ENCODE measurements around the gene LRRC18. TPM values are rescaled to one million over a fixed set of nuclear protein-coding genes. Genes with fewer than 3 reads are reported as not detected.

Gene LRRC18
- total RNA-seq, 2 donors from 2014 or later: not detected

DNA sequence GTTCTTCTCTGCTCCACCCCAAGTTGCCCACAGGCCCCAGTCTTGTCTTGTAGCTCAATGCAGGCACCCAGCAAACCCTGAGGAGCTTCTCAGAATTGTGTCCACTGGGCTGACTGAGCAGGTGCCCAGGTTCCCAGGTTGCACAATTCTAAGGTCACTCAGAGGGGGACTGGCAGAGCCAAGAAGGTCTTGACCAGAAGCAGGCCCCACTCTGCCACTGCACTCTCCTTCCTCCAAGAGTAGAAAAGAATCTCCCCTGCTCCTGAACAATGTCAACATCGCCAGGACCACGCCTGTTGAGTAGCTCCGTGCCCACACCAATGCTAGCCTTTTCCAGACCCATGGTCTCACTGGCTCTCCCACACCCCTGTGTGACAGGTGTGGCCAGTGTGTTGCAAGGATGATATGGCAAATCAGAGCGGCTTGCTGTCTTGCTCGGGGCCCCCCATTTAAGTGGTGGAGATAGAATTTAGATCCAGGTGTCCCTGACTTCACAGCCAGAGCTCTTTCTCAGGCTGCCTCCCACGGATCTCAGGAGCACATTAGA lies 577 bp downstream of the LRRC18 start:
- Mint-ChIP-seq H3K27me3 (peaks cover 3% of the 10 kb centered on the region), H3K9me3 (no peaks in the 10 kb centered on the region), H3K4me3 (no peak overlapping the region), H3K36me3 (ENCODE audit: low read depth) (no peaks in the 10 kb centered on the region), H3K27ac (no peak overlapping the region), H3K4me1 (no peaks in the 10 kb centered on the region)
- ATAC-seq (replicated peaks): no peak

DNA sequence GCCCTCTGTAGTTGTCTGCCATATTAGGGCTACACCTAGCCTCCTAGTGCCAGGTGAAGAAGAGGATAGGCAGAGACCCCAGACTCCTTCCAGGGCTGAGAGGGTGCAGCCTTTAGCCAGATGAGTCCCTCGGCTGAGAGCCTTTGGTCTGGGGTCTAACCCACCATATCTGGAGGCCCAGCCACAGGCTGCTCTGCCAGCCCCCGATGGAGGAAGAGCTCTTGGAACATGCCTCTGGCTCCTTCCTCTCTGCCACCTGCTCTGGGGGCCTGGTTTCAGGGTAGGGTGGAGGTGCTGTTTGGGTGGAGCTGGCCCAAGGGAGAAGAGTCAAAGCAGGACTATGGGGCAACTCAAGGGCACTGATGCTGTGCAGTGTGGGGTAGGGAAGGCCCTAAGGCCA lies 1.4 kb downstream of the LRRC18 start:
- Mint-ChIP-seq H3K4me1 (no peaks in the 10 kb centered on the region), H3K27ac (no peak overlapping the region), H3K36me3 (ENCODE audit: low read depth) (no peaks in the 10 kb centered on the region), H3K9me3 (no peaks in the 10 kb centered on the region), H3K27me3 (peaks cover 3% of the 10 kb centered on the region), H3K4me3 (no peak overlapping the region)
- ATAC-seq (replicated peaks): no peak

DNA sequence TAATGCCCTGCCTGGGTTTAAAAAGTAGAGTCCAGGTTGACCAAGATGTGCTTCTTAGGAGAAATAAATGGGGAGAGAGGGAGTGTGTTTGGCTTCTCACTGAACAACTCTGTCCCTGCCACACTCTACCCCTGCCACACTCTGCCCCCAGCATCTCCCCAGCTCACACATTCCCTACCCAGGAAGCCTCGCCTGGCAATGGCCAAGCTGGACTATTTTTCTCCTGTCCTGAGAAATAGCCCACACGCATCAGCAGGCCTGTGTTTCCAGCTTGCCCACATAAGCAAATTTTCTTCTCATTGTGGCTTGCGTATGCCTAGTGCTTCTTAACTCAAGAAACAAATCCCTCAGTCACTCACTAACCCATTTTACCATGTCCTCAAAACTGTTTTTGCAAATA lies 1.8 kb downstream of the LRRC18 start:
- H3K27me3 Mint-ChIP-seq: peaks cover 3% of the 10 kb centered on the region
- no peaks in the 10 kb centered on the region for H3K4me1 Mint-ChIP-seq
- no peak overlapping the region for H3K27ac Mint-ChIP-seq
- H3K4me3 Mint-ChIP-seq: no peak overlapping the region
- no peaks in the 10 kb centered on the region for H3K36me3 Mint-ChIP-seq (ENCODE audit: low read depth)
- no peak for ATAC-seq (replicated peaks)
- no peaks in the 10 kb centered on the region for H3K9me3 Mint-ChIP-seq

DNA sequence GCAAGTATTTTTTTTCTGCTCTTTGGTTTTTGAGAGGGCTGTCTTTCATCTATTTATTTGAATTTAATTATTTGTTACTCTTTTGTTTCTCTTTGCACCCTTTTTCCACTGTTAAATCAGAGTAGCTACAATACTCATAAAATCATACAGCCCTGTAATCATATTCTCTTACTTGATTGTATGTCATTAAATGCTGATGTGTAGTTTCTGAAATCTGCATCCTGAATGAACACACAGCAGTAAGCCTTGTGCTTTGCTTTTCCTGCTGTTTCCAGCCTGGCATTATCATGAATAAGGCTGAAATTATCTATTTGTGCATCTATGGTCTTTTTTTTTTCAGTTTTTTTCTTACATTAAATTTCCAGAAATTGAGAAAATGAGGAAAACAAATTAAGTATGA lies 4.1 kb downstream of the LRRC18 start:
- no peak overlapping the region for H3K27ac Mint-ChIP-seq
- no peaks in the 10 kb centered on the region for H3K36me3 Mint-ChIP-seq (ENCODE audit: low read depth)
- no peak for ATAC-seq (replicated peaks)
- peaks cover 3% of the 10 kb centered on the region for H3K27me3 Mint-ChIP-seq
- H3K4me1 Mint-ChIP-seq: no peaks in the 10 kb centered on the region
- no peak overlapping the region for H3K4me3 Mint-ChIP-seq
- H3K9me3 Mint-ChIP-seq: no peaks in the 10 kb centered on the region

DNA sequence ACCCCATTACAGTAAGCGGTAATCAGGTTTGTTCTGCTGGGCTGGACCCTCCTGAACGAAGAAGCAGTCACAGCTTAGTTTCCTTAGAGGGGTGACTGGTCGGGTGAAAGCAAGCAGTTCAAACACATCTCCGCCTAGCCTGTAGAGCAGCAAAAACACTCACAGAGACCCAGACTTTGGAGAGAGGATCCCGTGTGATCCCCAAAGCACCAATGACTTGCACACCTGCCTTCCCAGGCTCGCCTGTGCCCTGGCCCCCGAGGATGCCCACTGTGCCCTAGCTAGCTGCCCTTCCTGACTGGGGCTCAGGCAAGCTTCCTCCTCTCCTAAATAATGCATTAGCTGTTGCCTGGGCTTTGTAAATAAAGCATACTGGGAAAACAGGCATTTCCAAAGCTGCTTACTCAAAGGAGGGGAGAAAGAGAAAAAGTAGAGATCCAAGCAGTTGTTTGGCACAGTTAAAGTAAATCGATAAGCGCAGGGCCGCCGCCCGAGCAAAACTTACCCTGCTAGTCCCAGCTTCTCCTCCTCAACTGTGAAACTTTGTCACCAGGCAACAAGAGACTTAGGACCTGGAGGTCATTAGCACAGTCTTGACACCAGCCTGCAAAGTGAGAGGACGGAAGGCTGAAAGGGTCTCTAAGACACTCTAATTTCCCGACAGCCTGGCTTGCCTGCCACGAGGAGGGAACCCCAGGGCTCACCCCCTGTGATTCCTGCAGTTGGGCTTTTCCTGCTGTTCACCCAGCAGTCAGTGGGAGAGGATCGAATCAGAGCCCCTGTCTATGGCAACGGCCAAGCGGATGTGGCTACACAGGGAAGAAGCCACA lies 4.8 kb downstream of the LRRC18 start:
- Mint-ChIP-seq H3K36me3 (ENCODE audit: low read depth) (no peaks in the 10 kb centered on the region), H3K9me3 (no peaks in the 10 kb centered on the region), H3K4me3 (no peak overlapping the region), H3K27me3 (no peaks in the 10 kb centered on the region), H3K27ac (no peak overlapping the region), H3K4me1 (no peaks in the 10 kb centered on the region)
- no peak for ATAC-seq (replicated peaks)

DNA sequence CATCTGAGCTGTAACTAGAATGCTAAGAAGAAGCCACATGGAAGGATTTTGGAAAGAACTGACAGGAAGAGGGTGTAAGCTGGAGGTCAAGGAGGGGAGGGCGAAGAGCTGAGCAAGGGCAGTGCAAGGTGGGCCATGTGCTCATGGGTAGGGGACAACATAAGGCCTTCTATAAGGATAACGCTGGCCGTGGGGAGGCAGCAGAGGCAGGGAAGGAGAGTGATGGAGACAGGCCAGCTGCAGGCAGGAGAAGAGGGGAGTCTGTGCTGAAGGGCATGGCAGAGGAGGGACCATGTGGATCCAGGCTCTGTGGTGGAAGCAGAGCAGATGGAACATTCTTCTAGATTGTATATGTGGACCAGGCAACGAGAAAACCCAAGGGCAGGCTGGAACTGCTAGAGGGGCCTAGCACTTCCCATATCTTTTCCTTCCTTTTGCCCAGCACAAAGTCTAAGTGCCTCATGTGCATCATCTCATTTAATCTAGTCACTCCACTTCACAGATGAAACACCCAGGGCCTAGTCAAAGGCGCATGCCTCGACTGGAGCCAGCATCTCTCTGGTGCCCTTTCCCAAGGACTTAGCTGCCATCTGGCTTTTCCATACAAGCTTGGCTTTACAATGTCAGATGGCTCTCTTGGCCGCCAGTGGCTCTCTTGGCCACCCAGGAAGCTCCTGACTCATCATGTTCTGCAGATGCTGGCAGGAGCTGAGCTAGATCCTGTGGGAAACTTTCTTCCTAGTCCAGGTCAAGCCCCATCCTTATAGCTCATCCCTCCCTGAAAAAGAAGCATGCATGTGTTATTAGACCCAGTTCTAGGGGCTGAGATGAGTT lies 6.6 kb downstream of the LRRC18 start:
- Mint-ChIP-seq H3K4me3 (no peak overlapping the region), H3K4me1 (no peaks in the 10 kb centered on the region), H3K9me3 (no peaks in the 10 kb centered on the region), H3K27me3 (peaks cover 5% of the 10 kb centered on the region), H3K27ac (no peak overlapping the region), H3K36me3 (ENCODE audit: low read depth) (no peaks in the 10 kb centered on the region)
- no peak for ATAC-seq (replicated peaks)

DNA sequence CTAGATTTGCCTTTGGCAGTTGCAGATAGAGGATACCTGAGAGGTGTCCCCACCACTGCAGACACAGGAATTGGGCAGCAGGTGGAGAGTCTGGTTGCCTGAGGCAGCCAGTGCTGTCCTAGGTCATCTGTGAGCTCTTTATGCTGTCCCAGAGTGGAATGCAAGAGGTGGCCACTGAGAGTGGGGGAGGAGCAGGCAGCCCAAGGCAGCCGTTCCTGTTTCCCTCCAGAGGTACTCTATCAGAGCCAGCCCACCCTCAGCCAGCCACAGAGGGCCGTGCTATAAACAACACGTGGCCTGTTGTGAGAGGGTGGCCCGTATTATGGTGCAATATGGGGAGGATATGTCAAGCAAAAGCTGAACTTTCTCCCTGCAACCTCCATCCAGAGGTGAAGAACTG lies 8.5 kb downstream of the LRRC18 start:
- H3K9me3 Mint-ChIP-seq: no peaks in the 10 kb centered on the region
- no peaks in the 10 kb centered on the region for H3K4me1 Mint-ChIP-seq
- no peak overlapping the region for H3K27ac Mint-ChIP-seq
- H3K36me3 Mint-ChIP-seq (ENCODE audit: low read depth): no peaks in the 10 kb centered on the region
- no peak overlapping the region for H3K4me3 Mint-ChIP-seq
- H3K27me3 Mint-ChIP-seq: peaks cover 5% of the 10 kb centered on the region
- ATAC-seq (replicated peaks): no peak

DNA sequence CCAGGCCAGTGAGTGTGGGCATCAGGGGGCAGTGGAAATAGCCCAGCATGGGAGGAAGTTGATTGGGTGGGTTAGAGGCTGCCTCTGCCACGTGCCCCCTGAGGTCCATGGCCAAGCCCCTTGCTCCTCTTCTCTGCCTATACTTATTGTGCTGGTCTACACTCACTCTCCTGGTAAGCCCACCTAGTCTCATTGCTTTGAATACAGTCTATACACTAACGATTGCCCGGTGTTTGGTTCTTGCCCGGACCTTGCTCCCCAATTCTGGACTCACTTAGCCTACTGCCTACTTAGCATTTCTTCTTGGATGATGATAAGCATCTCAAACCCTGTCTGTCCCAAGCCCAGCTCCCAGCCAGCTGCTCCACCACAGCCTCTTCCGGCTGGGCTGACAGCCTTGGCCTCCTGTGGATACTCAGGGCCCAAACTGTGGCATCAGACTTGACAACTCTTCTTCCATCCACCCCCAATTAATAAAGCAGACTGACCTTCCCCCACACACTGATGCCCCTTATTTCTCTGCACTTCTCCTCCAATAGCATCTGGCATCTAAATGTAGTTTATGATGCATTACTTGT lies 10.1 kb downstream of the LRRC18 start:
- no peaks in the 10 kb centered on the region for H3K9me3 Mint-ChIP-seq
- H3K4me1 Mint-ChIP-seq: no peaks in the 10 kb centered on the region
- peaks cover 5% of the 10 kb centered on the region for H3K27me3 Mint-ChIP-seq

DNA sequence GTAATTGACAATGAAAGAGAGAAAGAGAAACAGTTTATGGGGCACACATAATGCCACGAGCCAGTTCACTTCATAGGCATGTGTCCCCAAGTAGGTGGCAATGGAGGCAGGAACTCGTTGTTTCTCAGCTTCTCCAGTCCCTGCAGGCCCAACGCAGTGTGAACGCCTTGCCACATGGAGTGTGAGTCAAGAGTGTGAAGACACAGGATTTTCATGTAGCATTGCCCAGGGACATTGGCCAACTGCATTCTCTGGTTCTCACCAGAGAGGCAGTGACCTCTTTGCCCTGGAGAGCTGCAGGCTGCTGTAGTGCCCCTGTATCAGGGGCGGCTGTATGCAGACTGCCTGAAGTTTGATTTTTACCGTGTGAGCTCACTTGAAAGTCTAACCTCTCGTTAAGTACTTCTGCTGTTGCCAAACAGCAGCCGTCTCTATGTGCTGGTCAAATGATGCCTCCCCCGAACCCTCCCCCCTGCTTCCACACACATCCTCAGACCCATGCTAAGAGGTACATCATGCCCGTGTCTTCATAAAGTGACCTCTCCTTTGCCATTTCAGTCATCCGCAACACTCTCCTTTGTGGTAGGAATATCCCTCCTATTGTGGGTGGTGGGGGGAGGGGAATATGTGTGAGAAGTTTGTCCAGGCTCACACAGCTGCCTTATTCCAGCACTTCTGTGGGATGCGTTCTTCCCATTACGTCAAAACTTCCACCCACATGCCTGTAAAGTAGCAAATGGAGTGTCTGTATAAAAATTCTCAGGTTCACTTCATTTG lies 12.7 kb downstream of the LRRC18 start:
- no peak for ATAC-seq (replicated peaks)
- Mint-ChIP-seq H3K4me1 (no peaks in the 10 kb centered on the region), H3K36me3 (ENCODE audit: low read depth) (no peaks in the 10 kb centered on the region), H3K27ac (no peak overlapping the region), H3K4me3 (no peak overlapping the region), H3K27me3 (peaks cover 5% of the 10 kb centered on the region), H3K9me3 (no peaks in the 10 kb centered on the region)

More for the DNA sequence above, 10.1 kb downstream of the LRRC18 start:
- Mint-ChIP-seq H3K4me3 (no peak overlapping the region), H3K36me3 (ENCODE audit: low read depth) (no peaks in the 10 kb centered on the region), H3K27ac (no peak overlapping the region)
- no peak for ATAC-seq (replicated peaks)

DNA sequence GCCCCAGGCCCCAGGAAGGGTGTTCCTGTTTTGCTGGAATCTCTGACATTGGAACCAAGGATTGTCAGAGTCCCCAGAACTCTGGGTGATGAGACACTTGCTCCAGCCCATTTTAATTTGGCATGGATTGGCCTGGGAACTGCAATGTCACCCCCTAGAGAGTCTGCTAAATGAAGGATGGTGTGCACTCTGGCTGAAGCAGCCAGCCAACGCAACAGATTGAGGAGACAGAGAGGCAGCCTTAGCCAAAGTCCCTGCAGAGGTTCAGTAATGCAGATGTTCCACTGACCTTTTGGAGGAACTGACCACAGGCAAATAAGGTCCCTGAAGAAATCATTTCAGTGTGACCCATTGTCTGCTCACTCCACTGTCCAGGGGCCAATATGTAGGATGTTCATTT lies 13.4 kb downstream of the LRRC18 start:
- no peaks in the 10 kb centered on the region for H3K36me3 Mint-ChIP-seq (ENCODE audit: low read depth)
- no peaks in the 10 kb centered on the region for H3K9me3 Mint-ChIP-seq
- no peak overlapping the region for H3K4me3 Mint-ChIP-seq
- H3K27ac Mint-ChIP-seq: no peak overlapping the region
- ATAC-seq (replicated peaks): no peak
- H3K27me3 Mint-ChIP-seq: peaks cover 5% of the 10 kb centered on the region
- no peaks in the 10 kb centered on the region for H3K4me1 Mint-ChIP-seq

DNA sequence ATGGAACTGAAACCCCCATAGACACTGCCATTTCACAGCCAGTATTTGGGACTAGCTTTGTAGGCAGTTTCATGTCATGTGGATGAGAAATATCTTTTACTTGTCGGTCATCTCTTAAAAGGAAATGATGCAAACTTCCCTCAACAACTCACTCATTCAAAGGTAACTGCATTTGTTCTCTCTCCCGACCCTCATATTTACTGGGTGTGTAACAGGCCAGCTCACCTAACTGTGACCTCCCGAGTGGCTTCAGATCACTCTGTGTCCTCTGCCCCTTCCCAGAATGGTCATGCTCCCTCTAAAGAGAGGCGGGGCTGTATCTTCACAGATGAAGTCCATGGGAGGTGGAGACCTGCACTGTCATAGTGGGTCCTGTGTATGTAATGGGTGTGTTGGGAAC lies 14.7 kb downstream of the LRRC18 start:
- H3K9me3 Mint-ChIP-seq: no peaks in the 10 kb centered on the region
- peaks cover 5% of the 10 kb centered on the region for H3K27me3 Mint-ChIP-seq
- H3K4me3 Mint-ChIP-seq: no peak overlapping the region
- ATAC-seq (replicated peaks): no peak
- no peaks in the 10 kb centered on the region for H3K4me1 Mint-ChIP-seq
- no peaks in the 10 kb centered on the region for H3K36me3 Mint-ChIP-seq (ENCODE audit: low read depth)
- H3K27ac Mint-ChIP-seq: no peak overlapping the region

DNA sequence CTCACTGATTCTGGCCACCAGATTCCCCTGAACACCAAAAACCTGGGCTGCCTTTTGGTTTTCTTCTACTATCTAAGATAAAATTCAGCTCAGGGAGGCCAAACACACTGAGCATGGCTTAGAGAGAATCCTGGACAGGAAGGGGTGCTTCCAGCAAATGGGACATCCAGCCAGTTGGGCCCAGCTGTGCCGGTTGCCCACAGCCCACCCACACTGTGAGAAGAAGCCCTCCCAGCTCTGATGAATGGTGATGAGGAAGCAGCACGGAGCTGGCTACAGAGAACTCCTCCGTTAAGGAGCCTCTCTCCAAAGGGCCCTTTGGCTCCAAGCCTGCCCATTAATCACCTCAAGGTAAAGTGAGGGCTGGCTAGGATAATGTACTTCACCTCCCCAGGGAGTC lies 15.9 kb downstream of the LRRC18 start:
- H3K9me3 Mint-ChIP-seq: no peaks in the 10 kb centered on the region
- H3K4me1 Mint-ChIP-seq: no peaks in the 10 kb centered on the region
- ATAC-seq (replicated peaks): no peak
- peaks cover 2% of the 10 kb centered on the region for H3K27me3 Mint-ChIP-seq
- H3K4me3 Mint-ChIP-seq: no peak overlapping the region
- H3K27ac Mint-ChIP-seq: no peak overlapping the region
- no peaks in the 10 kb centered on the region for H3K36me3 Mint-ChIP-seq (ENCODE audit: low read depth)

DNA sequence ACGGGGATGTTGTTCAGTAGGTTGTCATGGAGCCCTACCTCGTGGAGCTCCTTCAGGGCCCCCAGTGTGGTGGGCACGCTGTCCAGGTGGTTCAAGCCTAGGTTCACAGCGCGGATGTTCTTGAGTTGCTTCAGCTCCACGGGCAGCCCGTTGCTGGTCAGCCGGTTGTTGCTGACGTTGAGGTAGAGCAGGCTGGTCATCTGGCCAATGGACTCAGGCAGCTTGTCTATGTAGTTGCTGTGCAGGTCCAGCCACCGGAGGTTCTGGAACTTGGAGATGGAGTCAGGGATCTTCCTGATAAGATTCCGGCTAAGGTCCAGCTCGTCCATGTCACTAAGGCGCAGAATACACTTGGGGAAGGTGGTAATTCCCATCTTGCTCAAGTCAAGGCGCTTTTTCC lies 26.0 kb downstream of the LRRC18 start:
- Mint-ChIP-seq H3K4me3 (no peak overlapping the region), H3K9me3 (no peaks in the 10 kb centered on the region), H3K4me1 (no peaks in the 10 kb centered on the region), H3K27me3 (peaks cover 25% of the 10 kb centered on the region), H3K36me3 (ENCODE audit: low read depth) (no peaks in the 10 kb centered on the region), H3K27ac (no peak overlapping the region)
- no peak for ATAC-seq (replicated peaks)

DNA sequence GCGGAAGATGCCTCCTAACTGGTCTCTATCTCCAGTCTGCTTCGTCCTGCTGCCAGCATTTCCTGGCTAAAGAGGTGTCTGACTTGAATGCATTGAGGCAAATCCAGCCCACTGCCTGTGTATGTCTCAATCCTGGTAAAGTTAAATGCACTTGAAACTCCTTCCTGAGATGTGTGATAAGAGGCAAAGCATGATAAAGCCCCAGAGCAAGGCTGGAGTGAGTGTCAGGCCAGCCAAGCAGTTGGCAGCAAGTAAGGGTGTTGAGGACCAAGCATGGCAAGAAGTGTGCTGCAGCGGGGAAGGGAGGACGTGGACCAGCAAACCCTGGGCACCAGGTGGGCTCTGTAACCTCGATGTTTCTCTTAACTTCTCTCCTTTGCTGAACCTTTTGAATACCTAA lies 29.1 kb downstream of the LRRC18 start:
- Mint-ChIP-seq H3K27ac (no peak overlapping the region), H3K9me3 (no peaks in the 10 kb centered on the region), H3K36me3 (ENCODE audit: low read depth) (no peaks in the 10 kb centered on the region), H3K4me3 (no peak overlapping the region), H3K4me1 (no peaks in the 10 kb centered on the region), H3K27me3 (peaks cover 17% of the 10 kb centered on the region)
- ATAC-seq (replicated peaks): no peak
